GM21717 (cell line): ENCODE data around the gene SAMD1.
"Not testable (repeated sequence)": the region's sequence is repeated elsewhere in the genome, so short reads cannot be mapped to it uniquely, and the experiment has no call there.

ENCODE experiments used
- ATAC-seq: cut with Tn5 transposase; IDR thresholded peaks from one replicate; pipeline ENCODE4 v1.9.1; 2021; ENCODE audit warnings: mild to moderate bottlenecking, moderate library complexity; ENCODE audit not compliant: unreplicated experiment

SAMD1 gene

DNA sequence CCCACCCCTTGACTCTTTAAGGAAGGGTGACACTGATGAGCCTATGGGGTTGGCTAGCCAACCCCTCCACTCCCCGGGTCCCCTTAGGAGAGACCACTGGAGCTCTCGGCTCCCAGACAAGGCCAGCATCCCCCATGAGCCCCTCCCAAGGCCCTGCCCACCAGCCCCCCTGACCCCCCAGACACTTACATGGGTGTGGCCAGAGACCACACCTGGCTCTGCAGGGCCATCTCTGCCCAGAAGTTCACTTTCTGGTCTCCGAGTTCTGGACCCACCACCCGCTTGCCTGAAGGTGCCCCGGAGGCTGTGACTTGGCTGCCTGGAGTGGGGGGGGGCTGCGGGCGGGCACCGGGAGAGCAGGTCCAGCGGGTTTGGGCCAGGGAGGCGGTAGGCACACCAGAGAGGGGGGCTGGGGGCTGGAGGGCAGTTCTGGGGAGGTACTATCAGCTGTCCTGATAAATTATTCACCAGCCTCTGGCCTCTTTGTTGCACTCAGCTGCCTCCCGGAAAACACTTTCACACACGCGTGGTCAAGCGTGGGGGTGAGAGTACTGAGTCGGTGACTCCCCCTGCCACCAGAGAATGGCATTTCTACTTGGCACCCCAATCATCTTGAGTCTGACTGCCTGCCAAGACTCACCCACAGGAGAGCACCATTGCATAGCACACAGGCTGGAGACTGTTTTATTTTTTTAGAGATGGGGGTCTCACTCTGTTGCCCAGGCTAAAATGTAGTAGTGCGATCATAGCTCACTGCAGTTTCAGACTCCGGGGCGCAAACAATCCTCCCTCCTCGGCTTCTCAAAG is 28.6 kb downstream of the SAMD1 start, which contains the start of gene PALM3:
Gene PALM3, minus strand, starts transcription at position 326 of the 807 bp plus-strand sequence. Its CDS starts 96 bp downstream, at position 230.
- no peak for ATAC-seq

DNA sequence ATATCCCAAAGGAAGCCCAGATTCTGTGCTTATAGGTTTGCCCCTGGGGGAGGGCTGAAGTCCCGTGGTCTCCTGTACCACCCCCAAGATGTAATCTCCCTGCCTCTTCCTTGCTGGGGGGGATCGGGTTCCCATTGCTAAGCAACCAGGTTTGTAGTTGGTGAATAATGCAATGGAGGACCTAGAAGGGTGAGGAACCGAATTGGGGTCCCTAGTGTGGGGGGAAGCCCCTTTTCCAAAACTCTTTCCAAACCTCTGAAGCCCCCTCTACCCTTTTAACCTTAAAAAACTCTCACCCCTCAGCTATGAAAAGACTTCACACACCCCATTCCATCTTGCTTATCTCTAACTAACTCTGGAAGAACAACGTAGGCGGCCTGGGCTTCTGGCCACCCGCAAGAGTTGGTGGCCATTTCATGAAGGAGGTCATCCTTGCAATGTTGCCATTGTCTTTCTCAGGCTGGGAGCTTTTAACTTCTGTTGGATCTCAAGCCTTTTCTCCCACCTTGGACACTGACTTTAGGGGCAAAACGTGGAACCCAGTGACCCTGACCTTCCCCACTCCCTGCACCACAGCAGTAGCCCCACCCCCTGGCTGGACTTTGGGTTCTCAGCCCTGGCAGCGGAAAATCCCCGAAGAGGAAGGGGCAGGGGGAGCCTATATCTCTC is 29.3 kb downstream of the SAMD1 start:
- no peak for ATAC-seq

DNA sequence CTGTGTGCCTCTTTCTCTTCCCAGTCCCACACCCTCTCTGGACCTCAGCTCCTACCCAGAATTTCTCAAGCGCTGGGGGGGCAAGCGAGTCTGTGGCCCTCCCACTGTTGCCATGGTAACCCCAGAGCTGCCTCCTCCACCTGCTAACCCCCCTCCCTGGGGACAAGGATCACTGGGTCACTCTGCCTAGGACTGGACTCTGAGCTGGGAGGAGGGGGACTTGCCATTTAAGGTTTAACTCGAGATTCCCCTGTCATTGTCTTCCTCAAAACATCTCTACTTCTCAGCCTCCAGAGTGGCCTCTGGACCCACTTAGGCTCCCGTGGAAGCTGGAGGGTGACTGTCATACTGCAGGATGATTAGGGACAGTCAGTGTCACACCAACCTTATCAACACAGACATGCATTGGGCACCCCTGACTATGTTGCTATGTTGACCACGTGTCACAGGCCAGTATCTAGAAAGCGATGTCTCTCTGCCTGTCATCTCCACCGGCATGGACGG is 30.8 kb downstream of the SAMD1 start:
- ATAC-seq: no peak

DNA sequence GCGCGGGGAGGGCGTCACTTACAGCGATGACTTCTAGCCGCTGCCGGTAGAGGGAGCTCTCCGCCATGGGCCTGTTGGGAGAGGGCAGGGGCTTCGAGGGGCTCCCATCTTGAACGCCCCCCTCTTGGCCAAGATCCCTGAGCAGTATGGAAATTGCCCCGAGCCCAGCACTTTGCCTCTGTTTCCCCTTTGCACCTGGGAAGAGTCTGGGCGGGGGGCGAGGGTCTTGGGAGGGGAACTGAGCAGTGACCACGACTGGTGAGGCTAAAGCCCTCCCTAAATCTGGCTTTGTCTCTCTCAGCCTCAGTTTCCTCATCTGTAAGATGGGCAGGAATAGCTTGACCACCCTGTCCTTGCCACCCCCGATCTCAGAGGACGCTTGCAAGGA is 31.5 kb downstream of the SAMD1 start:
- ATAC-seq: no peak

DNA sequence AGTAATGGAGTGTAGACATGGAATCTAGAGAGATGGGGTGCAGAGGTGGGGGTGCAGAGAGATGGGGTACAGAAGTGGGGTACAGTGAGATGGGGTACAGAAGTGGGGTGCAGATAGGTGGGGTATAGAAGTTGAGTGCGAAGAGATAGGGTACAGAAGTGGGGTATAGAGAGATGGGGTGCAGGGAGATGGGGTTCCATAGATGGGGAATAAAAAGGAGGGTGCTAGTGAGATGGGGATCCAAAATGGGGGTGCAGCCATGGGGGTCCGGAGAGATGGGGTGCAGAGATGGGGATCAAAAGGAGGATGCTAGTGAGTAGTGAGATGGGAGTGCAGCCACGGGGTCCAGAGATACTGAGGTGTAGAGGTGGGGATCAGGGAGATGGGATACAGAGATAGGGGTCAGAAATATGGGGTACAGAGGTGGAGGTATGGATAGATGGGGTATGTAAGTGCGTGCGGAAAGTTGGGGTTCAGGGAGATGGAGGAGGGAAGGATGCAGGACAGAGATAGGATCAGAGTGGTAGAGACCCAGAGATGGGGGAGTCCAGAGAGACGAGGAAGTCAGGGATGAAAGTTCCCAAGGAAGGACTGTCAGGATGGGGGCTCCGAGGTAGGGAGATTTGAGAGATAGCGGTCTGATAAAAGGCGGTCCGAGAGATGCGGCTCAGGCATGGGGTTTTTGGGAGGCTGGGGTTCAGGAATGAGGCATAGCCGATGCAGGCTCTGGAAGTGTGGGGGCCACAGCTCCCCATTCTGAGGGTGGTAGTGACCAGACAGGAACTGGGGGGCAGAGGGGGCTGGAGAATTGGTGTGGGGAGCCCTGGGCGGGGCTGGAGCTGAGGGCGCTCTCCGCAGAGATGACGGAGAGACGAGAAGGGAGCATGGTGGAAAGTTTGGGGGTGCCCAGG is 32.1 kb downstream of the SAMD1 start:
- ATAC-seq: no peak

DNA sequence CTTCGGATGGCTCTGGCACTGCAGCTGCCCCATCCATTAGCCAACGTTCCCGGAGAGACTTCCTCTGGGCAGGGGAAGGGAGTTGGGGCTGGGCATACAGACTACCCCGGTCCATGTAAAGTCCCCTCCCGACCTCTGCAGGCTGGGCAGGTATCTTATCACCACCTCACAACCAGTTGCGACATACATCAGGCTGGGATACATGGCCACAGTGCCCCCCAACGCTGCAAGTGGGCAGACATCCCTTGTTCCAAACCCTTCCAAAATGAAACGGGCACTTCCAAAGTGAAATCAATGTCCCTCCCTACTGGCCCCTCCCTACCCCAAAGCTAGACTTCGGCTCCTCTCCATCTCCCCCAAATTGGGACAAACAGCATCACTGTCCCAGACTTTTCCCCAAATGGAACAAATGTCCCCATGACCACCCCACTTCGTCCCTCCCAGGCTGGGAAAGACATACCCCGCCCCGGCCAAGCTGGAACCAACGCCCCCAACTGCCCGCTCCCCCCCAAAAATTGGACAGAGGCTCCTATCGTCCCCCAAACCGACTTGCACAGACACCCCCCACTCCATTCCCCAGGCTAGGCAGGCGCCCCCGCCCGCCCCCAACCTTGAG is 33.7 kb downstream of the SAMD1 start:
- no peak for ATAC-seq

DNA sequence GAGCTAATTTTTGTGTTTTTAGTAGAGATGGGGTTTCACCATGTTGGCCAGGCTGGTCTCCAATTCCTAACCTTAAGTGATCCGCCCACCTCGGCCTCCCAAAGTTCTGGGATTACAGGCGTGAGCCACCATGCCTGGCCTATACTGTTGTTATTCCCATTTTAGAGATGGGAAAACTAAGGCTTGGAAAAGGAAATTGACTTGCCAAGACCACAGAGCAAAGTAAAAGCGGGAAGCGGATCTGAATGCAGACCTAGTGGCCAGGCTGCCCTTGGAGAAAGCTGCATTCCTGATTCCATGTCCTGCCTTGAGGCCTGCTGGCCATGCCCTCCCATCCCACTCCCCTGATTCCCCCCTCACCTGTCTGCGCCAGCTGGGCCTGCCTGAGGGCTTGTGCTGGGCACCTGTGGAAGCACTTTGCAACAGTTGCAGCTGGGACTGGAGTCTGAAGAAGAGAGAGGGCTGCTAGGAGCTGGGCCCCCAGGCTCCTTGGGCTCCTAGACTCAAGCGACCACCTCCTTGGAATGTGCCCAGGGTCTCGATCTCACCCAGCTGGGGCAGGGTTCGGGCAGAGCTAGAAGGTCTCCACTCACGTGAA is 34.4 kb downstream of the SAMD1 start:
- no peak for ATAC-seq

DNA sequence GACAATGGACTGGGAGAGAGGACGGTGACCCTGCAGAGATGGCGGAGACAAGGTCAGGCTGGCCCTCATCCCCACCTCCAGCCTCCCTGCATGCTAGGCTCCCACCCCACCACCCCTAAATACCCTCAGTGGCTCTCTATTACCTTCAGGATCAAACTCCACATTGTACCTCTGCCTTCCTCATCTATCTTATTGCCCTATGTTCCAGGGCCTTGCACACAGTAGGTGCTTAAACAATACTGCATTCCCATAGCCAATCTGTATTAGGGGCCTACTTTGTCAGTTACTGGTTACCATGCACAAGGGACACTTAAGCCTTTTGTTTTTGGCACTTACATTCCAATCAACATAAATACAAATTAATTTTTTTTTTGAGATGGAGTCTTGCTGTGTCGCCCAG is 35.2 kb downstream of the SAMD1 start:
- no peak for ATAC-seq

DNA sequence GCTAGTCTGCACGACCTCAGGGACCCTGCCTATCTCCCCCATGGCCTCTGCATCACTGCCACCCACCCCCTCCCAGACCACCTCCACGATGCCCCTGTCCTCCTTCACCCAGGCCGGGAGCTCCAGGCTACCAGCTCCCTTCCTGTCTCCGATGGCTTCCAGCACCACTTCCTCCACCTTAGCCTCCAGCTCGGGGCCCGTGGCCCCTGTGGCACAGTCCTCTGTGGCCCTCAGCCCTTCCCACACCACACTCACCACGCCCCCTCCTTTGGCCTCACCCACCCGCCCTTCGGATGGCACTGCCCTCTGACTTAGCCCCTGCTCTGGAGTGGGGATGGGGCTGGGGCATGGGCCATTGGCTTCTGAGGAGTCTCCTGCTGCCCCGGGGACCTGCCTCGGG is 35.8 kb downstream of the SAMD1 start:
- ATAC-seq: no peak

DNA sequence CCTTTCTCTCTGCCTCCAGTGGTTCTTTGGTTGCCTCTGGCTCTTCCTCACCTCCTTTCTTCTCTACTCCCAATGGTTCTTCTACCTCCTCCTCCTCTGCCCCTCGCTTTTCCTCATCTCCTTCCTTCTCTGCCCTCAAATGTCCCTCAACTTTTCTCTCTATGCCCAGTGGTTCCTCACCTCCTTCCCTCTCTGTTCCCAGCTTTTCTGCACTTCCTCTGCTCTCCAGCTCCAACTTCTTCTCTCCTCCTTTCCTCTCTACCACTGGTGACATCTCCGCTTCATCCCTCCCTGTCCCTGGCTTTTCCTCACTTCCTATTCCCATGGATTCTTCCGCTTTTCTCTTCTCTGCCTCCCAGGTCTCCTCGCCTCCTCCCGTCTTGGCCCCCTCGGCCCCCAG is 36.5 kb downstream of the SAMD1 start:
- ATAC-seq: no peak

DNA sequence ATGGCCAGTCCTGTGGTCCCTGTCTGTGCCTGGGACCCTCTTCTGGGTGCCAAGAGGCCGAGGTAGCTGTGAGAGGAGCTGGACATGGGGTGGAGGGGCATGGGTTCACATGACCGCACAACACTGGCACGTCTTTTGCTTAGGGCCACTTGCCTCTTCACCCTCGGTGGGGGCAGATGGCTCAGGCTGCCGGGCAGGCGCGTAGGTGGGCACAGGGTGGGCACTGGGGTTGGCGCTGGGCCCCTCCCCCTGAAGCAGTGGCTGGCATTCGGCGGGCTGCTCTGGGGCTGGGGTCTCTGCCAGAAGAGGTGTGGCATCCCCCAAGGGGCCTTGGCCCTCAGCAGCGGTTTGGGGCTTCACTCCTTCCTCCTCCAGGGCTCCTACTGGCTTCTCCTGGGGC is 37.1 kb downstream of the SAMD1 start:
- ATAC-seq: no peak

DNA sequence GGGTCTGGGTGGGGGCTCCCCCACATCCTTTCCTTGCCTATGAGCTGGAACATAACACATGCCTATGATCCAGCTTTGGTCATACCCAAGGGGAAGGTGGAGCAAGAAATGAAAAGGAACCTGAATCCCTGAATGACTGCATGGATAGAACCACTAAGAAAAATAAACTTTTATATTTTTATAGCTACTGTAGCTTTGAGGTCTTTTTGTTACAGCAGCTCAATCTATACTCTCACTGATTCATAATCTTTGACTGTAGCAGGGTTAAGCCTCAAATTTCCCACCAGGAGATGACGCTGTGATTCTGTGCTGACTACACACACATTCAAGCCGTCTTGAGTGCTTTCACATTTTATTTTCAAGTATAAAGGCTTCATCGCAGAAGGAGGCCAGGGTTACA is 37.5 kb downstream of the SAMD1 start:
- ATAC-seq: no peak

DNA sequence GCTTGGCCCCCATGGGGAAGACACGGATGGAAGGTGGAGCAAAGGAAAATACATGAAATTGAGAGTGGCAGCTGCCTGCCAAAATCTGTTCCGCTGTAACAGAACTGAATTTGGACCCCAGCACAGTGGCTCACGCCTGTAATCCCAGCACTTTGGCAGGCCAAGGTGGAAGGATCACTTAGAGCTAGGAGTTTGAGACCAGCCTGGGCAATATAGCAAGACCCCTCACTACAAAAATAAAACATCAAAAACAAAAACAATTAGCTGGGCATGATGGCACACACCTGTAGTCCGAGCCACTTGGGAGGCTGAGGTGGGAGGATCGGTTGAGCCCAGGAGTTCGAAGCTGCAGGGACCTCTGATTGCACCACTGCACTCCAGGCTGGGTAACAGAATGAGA is 38.1 kb downstream of the SAMD1 start:
- no peak for ATAC-seq

DNA sequence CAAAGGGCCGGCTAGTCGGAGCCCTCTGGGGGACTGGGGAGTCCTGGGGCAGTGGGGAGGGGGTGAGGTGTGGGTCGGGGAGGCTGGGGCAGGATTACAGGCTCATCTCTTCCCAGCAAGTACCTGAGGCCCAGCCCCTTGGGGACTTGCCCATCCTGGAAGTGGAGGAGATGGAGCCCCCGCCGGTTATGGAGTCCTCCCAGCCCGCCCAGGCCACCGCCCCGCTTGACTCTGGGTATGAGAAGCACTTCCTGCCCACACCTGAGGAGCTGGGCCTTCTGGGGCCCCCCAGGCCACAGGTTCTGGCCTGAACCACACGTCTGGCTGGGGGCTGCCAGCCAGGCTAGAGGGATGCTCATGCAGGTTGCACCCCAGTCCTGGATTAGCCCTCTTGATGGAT is 38.6 kb downstream of the SAMD1 start:
- ATAC-seq: no peak

DNA sequence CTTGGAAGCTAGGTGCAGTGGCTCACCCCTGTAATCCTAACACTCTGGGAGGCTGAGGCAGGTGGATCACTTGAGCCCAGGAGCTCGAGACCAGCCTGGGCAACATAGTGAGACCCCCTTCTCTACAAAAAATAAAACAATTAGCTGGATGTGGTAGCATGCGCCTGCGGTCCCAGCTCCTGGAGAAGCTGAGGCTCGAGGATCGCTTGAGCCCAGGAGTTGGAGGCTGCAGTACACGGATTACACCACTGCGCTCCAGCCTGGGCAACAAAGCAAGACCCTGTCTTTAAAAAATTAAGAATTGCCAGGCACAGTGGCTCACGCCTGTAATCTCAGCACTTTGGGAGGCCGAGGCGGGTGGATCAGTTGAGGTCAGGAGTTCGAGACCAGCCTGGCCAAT is 39.6 kb downstream of the SAMD1 start:
- not testable (repeated sequence) for ATAC-seq

DNA sequence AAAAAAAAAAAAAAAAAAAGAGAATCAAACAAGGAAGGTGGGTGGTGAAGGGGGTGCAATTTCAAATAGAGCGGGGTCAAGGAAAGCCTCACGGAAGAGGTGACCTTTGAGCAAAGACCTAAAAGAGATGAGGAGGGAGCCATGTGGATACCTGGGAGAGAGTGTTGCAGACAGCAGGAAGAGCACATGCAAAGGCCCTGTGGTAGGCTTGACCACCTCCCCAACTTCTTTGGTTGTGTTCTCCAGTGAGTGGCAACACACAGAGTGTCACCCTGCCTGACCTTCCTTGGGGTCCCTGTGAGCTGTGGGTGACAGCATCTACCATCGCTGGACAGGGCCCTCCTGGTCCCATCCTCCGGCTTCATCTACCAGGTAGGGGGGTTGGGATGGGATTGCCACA is 40.0 kb downstream of the SAMD1 start:
- ATAC-seq: no peak

DNA sequence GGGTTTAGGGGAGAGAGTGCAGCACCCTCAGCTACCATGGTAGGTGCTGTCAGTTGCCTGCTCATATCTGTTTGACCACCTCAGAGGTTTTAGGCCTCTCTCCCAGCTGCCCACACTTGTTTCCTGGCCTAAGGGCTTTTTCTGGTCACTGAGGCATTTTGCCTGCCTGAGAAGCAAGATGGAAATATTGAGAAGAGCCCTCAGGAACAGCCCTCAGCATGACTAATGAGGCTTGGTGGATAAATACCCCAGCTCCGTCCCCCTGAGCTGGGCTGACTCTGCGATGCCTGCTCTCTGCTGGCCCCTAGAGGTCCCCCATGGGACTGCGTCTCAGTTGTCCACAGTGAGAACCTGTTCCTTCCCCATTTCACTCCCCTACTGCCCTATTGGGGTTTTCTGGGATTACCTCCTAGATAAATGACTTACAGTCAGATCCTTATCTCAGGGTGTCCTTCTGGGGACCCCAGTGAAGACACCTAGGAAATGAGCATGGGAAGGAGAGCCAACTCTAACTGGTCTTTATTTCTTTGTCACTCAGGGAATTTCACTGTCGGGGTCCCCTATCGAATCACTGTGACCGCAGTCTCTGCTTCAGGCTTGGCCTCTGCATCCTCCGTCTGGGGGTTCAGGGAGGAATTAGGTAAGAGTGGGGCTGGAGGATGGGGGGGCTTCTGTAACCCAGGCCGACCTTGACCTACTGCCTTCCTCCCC is 42.0 kb downstream of the SAMD1 start:
- no peak for ATAC-seq

DNA sequence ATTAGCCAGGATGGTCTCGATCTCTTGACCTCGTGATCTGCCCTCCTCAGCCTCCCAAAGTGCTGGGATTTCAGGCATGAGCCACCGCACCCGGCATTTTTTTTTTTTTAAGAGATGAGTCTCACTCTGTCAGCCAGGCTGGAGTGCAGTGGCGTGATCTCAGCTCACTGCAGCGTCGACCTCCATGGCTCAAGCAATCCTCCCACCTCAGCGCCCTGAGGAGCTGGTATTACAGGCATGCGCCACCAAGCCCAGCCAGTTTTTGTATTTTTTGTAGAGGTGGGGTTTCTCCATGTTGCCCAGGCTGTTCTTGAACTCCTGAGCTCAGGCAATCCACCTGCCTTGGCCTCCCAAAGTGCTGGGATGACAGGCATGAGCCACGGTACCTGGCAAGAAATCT is 42.7 kb downstream of the SAMD1 start:
- ATAC-seq: not testable (repeated sequence)

DNA sequence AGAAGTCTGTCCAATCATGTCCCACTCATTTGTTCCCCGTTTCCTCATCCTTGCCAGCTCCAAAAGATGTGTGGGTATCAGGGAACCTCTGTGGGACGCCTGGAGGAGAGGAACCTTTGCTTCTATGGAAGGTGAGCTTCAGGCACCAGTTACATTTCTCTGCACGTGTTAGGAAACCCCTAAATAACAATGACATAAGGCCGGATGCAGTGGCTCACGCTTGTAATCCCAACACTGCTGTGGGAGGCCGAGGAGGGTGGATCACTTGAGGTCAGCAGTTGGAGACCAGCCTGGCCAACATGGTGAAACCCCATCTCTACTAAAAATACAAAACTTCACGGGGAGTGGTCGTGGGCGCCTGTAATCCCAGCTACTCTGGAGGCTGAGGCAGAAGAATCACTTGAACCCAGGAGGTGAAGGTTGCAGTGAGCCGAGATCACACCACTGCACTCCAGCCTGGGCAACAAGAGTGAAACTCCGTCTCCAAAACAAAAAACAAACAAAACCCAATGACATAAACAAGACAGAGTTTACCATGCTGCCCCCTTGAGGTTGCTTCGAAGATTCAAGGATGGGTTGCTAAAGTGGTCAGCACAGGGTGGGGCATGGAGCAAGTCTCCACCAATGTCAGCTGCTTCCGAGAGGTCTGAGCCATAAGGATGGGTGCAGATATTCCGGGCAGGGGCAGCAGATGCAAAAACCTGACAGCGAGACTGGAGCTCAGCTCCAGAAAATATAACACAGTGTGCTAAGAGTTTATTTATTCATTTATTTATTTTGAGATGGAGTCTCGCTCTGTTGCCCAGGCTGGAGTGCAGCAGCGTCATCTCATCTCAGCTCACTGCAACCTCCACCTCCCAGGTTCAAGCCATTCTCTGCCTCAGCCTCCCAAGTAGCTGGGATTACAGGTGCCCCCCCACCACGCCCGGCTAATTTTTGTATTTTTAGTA is 47.6 kb downstream of the SAMD1 start:
- ATAC-seq: not testable (repeated sequence)
